Activated CD8-positive, alpha-beta memory T cell treated with anti-CD3 and anti-CD28 coated beads, Interleukin-2, amount 10 ng/mL, durations not matched to agents 7 days and 5 days (primary cell): Measurements from ENCODE around the gene TFPT. TPM values are rescaled to one million over a fixed set of nuclear protein-coding genes. Genes with fewer than 3 reads are reported as not detected.

ENCODE experiments used
- ATAC-seq: fragments of 150-1000 bp; cut with Tn5 transposase; one replicate; pipeline ENCODE4 v1.10.0; 2021; ENCODE audit warnings: moderate library complexity
- CTCF ChIA-PET: fragments of 350-600 bp; sonication (Branson Sonifier 250); formaldehyde crosslinking; loops from one replicate; lab custom pipeline; 2021; ENCODE audit warnings: antibody characterized with exemption; lab: Charles Lee
- DNase-seq: peaks from one replicate; pipeline ENCODE4 v3.0.0-alpha.2; 2020
- H3K27ac Mint-ChIP-seq: one replicate; pipeline ENCODE4 v1.8.0; 2021; ENCODE audit warnings: mild to moderate bottlenecking, mixed read lengths
- H3K27me3 Mint-ChIP-seq: one replicate; pipeline ENCODE4 v1.8.0; 2021; ENCODE audit warnings: mixed read lengths
- H3K36me3 Mint-ChIP-seq: one replicate; pipeline ENCODE4 v1.8.0; 2021; ENCODE audit warnings: mild to moderate bottlenecking, mixed read lengths
- H3K4me1 Mint-ChIP-seq: one replicate; pipeline ENCODE4 v1.8.0; 2021; ENCODE audit warnings: mixed read lengths
- H3K4me3 Mint-ChIP-seq: one replicate; pipeline ENCODE4 v1.8.0; 2021; ENCODE audit warnings: mild to moderate bottlenecking, moderate library complexity, mixed read lengths
- H3K9me3 Mint-ChIP-seq: one replicate; pipeline ENCODE4 v1.8.0; 2022; ENCODE audit warnings: low read depth, mixed read lengths
- total RNA-seq, 2 experiments: library from RNA; stranded (reverse); gene quantifications; one replicate each; pipeline ENCODE4 v1.2.3, GENCODE V29; 2021

TFPT gene
- total RNA-seq, 2 experiments from 2014 or later = 49.4 to 50.5 TPM

- Mint-ChIP-seq H3K36me3 (no peaks in the 10 kb centered on the region), H3K27ac (no peak overlapping the region), H3K4me3 (no peak overlapping the region), H3K27me3 (no peaks in the 10 kb centered on the region), H3K9me3 (no peaks in the 10 kb centered on the region), H3K4me1 (no peaks in the 10 kb centered on the region)
- DNase-seq (no peak), ATAC-seq (no peak)
- CTCF ChIA-PET = no interaction called here
These were observed 46.0 kb downstream of the TFPT start for GRCh38 chr19:54069470-54069869.

GRCh38 chr19:54063350-54064116, 51.9 kb downstream of the TFPT start, which contains the start of gene VSTM1:
VSTM1 (minus strand) TSS chr19:54063897; CDS start chr19:54063777, 120 bp downstream.
- no peak within 1 kb of the TSS for H3K4me3 Mint-ChIP-seq
- ATAC-seq (no peak), DNase-seq (no peak)
- CTCF ChIA-PET = no interaction called here
- H3K36me3 Mint-ChIP-seq = no peaks in the 10 kb centered on the region
- no peaks in the 10 kb centered on the region for H3K9me3 Mint-ChIP-seq
- no peaks in the 10 kb centered on the region for H3K4me1 Mint-ChIP-seq
- H3K27ac Mint-ChIP-seq = no peak within 1 kb of the TSS
- no peaks in the 10 kb centered on the region for H3K27me3 Mint-ChIP-seq

GRCh38 chr19:54062643-54063042, 52.8 kb downstream of the TFPT start:
- H3K27ac Mint-ChIP-seq = no peak overlapping the region
- H3K4me1 Mint-ChIP-seq = no peaks in the 10 kb centered on the region
- H3K27me3 Mint-ChIP-seq = no peaks in the 10 kb centered on the region
- DNase-seq (no peak), ATAC-seq (no peak)
- CTCF ChIA-PET = no interaction called here
- no peaks in the 10 kb centered on the region for H3K9me3 Mint-ChIP-seq
- no peaks in the 10 kb centered on the region for H3K36me3 Mint-ChIP-seq
- H3K4me3 Mint-ChIP-seq = no peak overlapping the region

Other genes starting within 250 kb of the TFPT start
- gene MYADM, start 247.8 kb downstream of the TFPT start, total RNA-seq = 10 to 100 TPM; 52.2 to 69.4 TPM
- not detected for gene PRKCG, start 233.5 kb downstream of the TFPT start, total RNA-seq
- gene CACNG7, start 206.4 kb downstream of the TFPT start, total RNA-seq = not detected
- not detected for gene CACNG8, start 152.7 kb downstream of the TFPT start, total RNA-seq
- gene CACNG6, start 124.0 kb downstream of the TFPT start, total RNA-seq = not detected
- gene VSTM1, start 51.8 kb downstream of the TFPT start, total RNA-seq = not detected
- gene TARM1, start 34.3 kb downstream of the TFPT start, total RNA-seq = not detected
- under 1 TPM; 0.44 to 0.47 TPM for gene OSCAR, start 14.9 kb downstream of the TFPT start, total RNA-seq
- gene NDUFA3, start 12.8 kb downstream of the TFPT start, total RNA-seq = 100 to 1,000 TPM; 121 to 127 TPM
- 10 to 100 TPM; 63.6 to 89.0 TPM for gene PRPF31, start 97 bp upstream of the TFPT start, total RNA-seq
- gene CNOT3, start 22.1 kb upstream of the TFPT start, total RNA-seq = 10 to 100 TPM; 67.5 to 83.1 TPM
- 1 to 10 TPM; 8.0 to 8.6 TPM for gene LENG1, start 44.1 kb upstream of the TFPT start, total RNA-seq
- 1 to 10 TPM in 1 of 2 experiments, under 1 TPM in 1; 0.89 to 1.3 TPM for gene TMC4, start 57.5 kb upstream of the TFPT start, total RNA-seq
- 10 to 100 TPM; 54.7 to 76.3 TPM for gene MBOAT7, start 73.9 kb upstream of the TFPT start, total RNA-seq
- 10 to 100 TPM; 11.4 to 13.5 TPM for gene TSEN34, start 75.7 kb upstream of the TFPT start, total RNA-seq
- gene RPS9, start 85.2 kb upstream of the TFPT start, total RNA-seq = 1,000 to 10,000 TPM; 1,212 to 1,220 TPM
- gene LILRB3, start 107.3 kb upstream of the TFPT start, total RNA-seq = under 1 TPM in 1 of 2 experiments, not detected in 1; 0.35 TPM
- not detected for gene LILRA6, start 127.1 kb upstream of the TFPT start, total RNA-seq
- not detected for gene LILRB5, start 141.6 kb upstream of the TFPT start, total RNA-seq
- not detected for gene LILRB2, start 165.5 kb upstream of the TFPT start, total RNA-seq
- not detected for gene LILRA5, start 197.5 kb upstream of the TFPT start, total RNA-seq
- gene LILRA4, start 223.5 kb upstream of the TFPT start, total RNA-seq = not detected
- gene LAIR1, start 249.3 kb upstream of the TFPT start, total RNA-seq = 10 to 100 TPM; 64.1 to 71.6 TPM